KMS-11 (cell line): ENCODE results near the gene SEC14L6.

Experiments used
- H2AFZ ChIP-seq: fragments of 200-600 bp; sonication (generic); 2 replicates; pipeline ENCODE4 v1.6.1; 2016; ENCODE audit warnings: antibody characterized with exemption, mixed run types, low read depth
- H3K27ac ChIP-seq: fragments of 200-600 bp; sonication (generic); 2 replicates; pipeline ENCODE4 v1.6.1; 2016; ENCODE audit warnings: mild to moderate bottlenecking, mixed run types
- H3K27me3 ChIP-seq: fragments of 200-600 bp; sonication (generic); 2 replicates; pipeline ENCODE4 v1.6.1; 2017; ENCODE audit warnings: mild to moderate bottlenecking, low read depth, mixed run types, moderate library complexity; ENCODE audit not compliant: insufficient read depth
- H3K36me3 ChIP-seq: fragments of 200-600 bp; sonication (generic); 2 replicates; pipeline ENCODE4 v1.6.1; 2017; ENCODE audit warnings: mild to moderate bottlenecking, mixed run types; ENCODE audit not compliant: insufficient read depth
- H3K4me1 ChIP-seq: fragments of 200-600 bp; sonication (generic); 2 replicates; pipeline ENCODE4 v1.6.1; 2016; ENCODE audit warnings: mild to moderate bottlenecking, low read depth, mixed run types; ENCODE audit not compliant: poor library complexity, severe bottlenecking
- H3K4me2 ChIP-seq: fragments of 200-600 bp; sonication (generic); 2 replicates; pipeline ENCODE4 v1.7.0; 2016; ENCODE audit warnings: mild to moderate bottlenecking, mixed run types
- H3K4me3 ChIP-seq: fragments of 200-600 bp; sonication (generic); IDR thresholded peaks from 2 replicates; pipeline ENCODE4 v1.6.1; 2017; ENCODE audit warnings: low read depth, low read length, mixed read lengths; ENCODE audit not compliant: insufficient read depth
- H3K79me2 ChIP-seq: fragments of 200-600 bp; sonication (generic); 2 replicates; pipeline ENCODE4 v1.6.1; 2016; ENCODE audit warnings: low read depth, mixed run types; ENCODE audit not compliant: insufficient read depth
- H3K9ac ChIP-seq: fragments of 200-600 bp; sonication (generic); 2 replicates; pipeline ENCODE4 v1.6.1; 2016; ENCODE audit warnings: mild to moderate bottlenecking, mixed run types
- H4K20me1 ChIP-seq: fragments of 200-600 bp; sonication (generic); 2 replicates; pipeline ENCODE4 v1.6.1; 2016; ENCODE audit warnings: mild to moderate bottlenecking, mixed run types; ENCODE audit not compliant: insufficient read depth
- CTCF ChIP-seq: fragments of 200-600 bp; sonication (generic); conservative IDR thresholded peaks from 2 replicates; pipeline ENCODE4 v1.6.1; 2017; ENCODE audit warnings: low read depth, mild to moderate bottlenecking, antibody characterized with exemption, low read length, moderate library complexity, mixed read lengths

SEC14L6 gene

GRCh38 chr22:30491381-30491780 lies 55.2 kb downstream of the SEC14L6 start:
- TF ChIP-seq CTCF: no peak
- Histone ChIP-seq H3K4me3 (no peak overlapping the region), H3K79me2 (no peaks in the 10 kb centered on the region), H4K20me1 (no peaks in the 10 kb centered on the region), H3K27ac (no peak overlapping the region), H3K4me1 (no peaks in the 10 kb centered on the region), H3K36me3 (no peaks in the 10 kb centered on the region), H3K9ac (no peak overlapping the region), H2AFZ (no peak overlapping the region), H3K27me3 (peaks cover 60% of the 10 kb centered on the region), H3K4me2 (no peak overlapping the region)

GRCh38 chr22:30490399-30490798 lies 56.1 kb downstream of the SEC14L6 start:
- Histone ChIP-seq H3K79me2 (no peaks in the 10 kb centered on the region), H4K20me1 (no peaks in the 10 kb centered on the region), H3K4me3 (no peak overlapping the region), H3K36me3 (no peaks in the 10 kb centered on the region), H3K27ac (no peak overlapping the region), H3K4me2 (no peak overlapping the region), H2AFZ (no peak overlapping the region), H3K27me3 (peaks cover 54% of the 10 kb centered on the region), H3K4me1 (no peaks in the 10 kb centered on the region), H3K9ac (no peak overlapping the region)
- no peak for TF ChIP-seq CTCF

GRCh38 chr22:30488121-30488520 lies 58.4 kb downstream of the SEC14L6 start:
- no peaks in the 10 kb centered on the region for H3K4me1 ChIP-seq
- H2AFZ ChIP-seq: no peak overlapping the region
- no peak overlapping the region for H3K4me2 ChIP-seq
- no peaks in the 10 kb centered on the region for H3K79me2 ChIP-seq
- peaks cover 37% of the 10 kb centered on the region for H3K27me3 ChIP-seq
- no peak overlapping the region for H3K27ac ChIP-seq
- H3K4me3 ChIP-seq: no peak overlapping the region
- no peak overlapping the region for H3K9ac ChIP-seq
- TF ChIP-seq CTCF: no peak
- H4K20me1 ChIP-seq: no peaks in the 10 kb centered on the region
- H3K36me3 ChIP-seq: no peaks in the 10 kb centered on the region

GRCh38 chr22:30486661-30487115 lies 59.9 kb downstream of the SEC14L6 start:
- Histone ChIP-seq H4K20me1 (no peaks in the 10 kb centered on the region), H3K27ac (no peak overlapping the region), H3K4me1 (no peaks in the 10 kb centered on the region), H3K79me2 (no peaks in the 10 kb centered on the region), H3K9ac (no peak overlapping the region), H3K4me3 (no peak overlapping the region), H2AFZ (no peak overlapping the region), H3K27me3 (peaks cover 34% of the 10 kb centered on the region; the same call in 1 of the 2 replicates), H3K36me3 (no peaks in the 10 kb centered on the region), H3K4me2 (no peak overlapping the region)
- no peak for TF ChIP-seq CTCF
